Measurements from ENCODE around the gene GOT1.
A peak's percentile ranks its signal among the peaks of the same experiment; 100 is the strongest.

GOT1 gene

DNA sequence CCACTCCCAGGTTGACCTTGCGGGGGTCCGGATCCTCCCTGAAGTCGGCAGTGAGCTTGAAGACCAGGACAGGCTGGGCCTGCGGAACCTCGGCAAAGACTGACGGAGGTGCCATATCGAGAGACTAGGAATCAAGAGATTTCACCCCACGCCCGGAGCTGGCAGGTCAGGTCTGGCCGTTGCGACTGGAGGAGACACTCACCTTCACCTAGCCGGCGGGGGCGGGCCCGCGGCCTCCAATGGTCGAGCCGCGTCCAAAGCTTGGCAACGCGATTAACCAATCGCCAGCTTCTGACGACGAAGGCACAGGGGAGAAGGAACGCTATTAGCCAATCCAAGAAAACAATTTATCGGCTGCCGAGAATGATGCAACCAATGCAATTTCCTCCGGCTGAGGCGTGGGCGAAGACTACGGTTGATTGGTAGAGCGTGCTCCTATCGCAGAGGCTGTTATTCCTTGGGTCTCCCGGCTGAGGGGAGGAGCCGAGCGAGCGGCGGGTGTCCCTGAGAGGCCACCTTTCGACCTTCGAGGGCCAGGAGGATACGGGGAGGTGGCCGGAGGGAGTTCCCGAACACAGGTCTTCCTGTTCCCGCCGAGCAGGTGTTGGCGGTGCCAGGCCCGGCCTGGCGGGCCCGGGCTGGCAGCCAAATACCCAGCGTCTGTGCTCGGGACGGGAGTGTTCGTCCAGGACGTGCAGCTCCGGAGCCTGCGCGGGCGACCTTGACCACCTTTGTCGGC is at the start of gene GOT1:
TSS of gene GOT1 (minus strand) at position 174 of the 739 bp plus-strand sequence. CDS start at position 115, 59 bp downstream.
- Histone ChIP-seq H3K9me3 (ENCODE audit: low read depth, low read length) (no peaks in the 10 kb centered on the region), H3K36me3 (ENCODE audit: insufficient read depth, low read length) (no peaks in the 10 kb centered on the region; the same call in 1 of the 2 replicates), H3K9ac (ENCODE audit: insufficient read length) (peak within 1 kb of the TSS; percentile 90), H3K4me3 (peak within 1 kb of the TSS; percentile 87), H3K27ac (peak within 1 kb of the TSS; percentile 76; the same call in 1 of the 2 replicates)
- peak; percentile 80 for DNase-seq (ENCODE audit: low read depth, low spot score)
- TF ChIP-seq POLR2AphosphoS5 (IDR thresholded peaks at IDR 0.05; ENCODE audit: borderline replicate concordance, low read depth, low read length) = peak; percentile 76
- TF ChIP-seq EZH2 (IDR thresholded peaks at IDR 0.05) = no peak

DNA sequence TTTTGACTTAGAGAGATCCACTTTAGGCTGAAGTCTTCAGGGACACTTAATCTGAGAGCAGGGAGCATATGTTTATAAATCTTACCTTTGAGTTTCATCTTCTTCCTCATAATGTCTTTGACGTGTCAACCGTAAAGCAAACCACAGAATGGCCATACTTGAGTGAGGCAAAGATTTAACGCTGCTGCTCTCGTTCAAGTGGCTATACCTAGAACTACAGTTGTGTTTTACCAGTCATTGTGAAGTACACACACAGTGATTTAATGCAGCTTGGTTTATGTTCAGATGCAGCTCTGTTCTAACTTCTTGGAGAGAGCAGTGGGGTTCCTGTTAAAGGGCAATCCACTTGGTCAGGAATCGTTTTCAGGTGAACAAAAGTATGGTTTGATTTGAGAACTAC is 39.9 kb upstream of the GOT1 start:
- Histone ChIP-seq H3K27ac (no peak overlapping the region), H3K4me3 (no peak overlapping the region), H3K9ac (ENCODE audit: insufficient read length) (no peak overlapping the region), H3K36me3 (ENCODE audit: insufficient read depth, low read length) (no peaks in the 10 kb centered on the region), H3K9me3 (ENCODE audit: low read depth, low read length) (no peaks in the 10 kb centered on the region)
- no peak for DNase-seq (ENCODE audit: low read depth, low spot score)
- TF ChIP-seq FOXP2 (optimal IDR thresholded peaks at IDR 0.05; ENCODE audit: control extremely low read depth, extremely low read length, insufficient read depth) (no peak), POLR2AphosphoS5 (IDR thresholded peaks at IDR 0.05; ENCODE audit: borderline replicate concordance, low read depth, low read length) (no peak), EZH2 (IDR thresholded peaks at IDR 0.05) (no peak)

DNA sequence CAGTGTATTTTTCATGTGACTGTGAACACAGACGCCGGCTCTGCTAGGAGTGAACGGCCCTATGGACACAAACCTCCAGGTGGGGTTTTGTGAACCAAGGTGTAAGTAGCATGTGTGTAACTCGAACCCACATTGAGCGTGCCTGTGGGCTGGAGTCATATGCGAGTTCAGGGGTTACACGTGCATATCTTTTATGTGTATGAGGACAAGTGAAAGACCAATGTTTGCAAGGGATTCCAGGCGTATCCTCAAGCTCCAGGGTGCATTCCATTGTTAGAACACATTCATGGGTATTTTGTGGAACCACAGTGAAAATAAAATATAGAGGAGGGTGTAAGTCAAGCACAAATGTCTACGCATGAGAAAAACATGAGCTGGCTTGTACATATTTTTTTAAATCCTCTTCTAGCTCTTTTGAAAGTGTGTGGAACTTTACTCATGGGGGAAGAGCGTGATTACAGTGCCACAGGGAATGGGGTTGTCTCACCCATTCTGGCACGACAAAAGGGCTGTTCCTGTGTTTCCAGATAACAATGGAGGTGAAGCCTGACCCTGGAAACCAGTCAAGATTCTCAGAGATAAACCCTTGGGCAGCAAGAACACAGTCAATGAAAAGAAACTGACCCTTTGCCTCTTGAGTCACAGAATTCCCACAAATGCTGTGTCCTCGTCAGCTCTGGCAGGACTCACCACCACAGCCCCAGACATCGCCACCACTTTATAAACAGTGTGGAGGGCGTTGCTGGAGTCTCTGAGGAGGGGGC is 37.0 kb upstream of the GOT1 start:
- no peak overlapping the region for H3K4me3 ChIP-seq
- H3K27ac ChIP-seq = 0 out of 2 replicates have a peak overlapping the region, but pooled peaks have one; percentile 19
- no peaks in the 10 kb centered on the region for H3K36me3 ChIP-seq (ENCODE audit: insufficient read depth, low read length)
- TF ChIP-seq EZH2 (IDR thresholded peaks at IDR 0.05) (no peak), POLR2AphosphoS5 (IDR thresholded peaks at IDR 0.05; ENCODE audit: borderline replicate concordance, low read depth, low read length) (no peak), FOXP2 (optimal IDR thresholded peaks at IDR 0.05; ENCODE audit: control extremely low read depth, extremely low read length, insufficient read depth) (no peak)
- no peak for DNase-seq (ENCODE audit: low read depth, low spot score)
- H3K9ac ChIP-seq (ENCODE audit: insufficient read length) = no peak overlapping the region
- no peaks in the 10 kb centered on the region for H3K9me3 ChIP-seq (ENCODE audit: low read depth, low read length)

DNA sequence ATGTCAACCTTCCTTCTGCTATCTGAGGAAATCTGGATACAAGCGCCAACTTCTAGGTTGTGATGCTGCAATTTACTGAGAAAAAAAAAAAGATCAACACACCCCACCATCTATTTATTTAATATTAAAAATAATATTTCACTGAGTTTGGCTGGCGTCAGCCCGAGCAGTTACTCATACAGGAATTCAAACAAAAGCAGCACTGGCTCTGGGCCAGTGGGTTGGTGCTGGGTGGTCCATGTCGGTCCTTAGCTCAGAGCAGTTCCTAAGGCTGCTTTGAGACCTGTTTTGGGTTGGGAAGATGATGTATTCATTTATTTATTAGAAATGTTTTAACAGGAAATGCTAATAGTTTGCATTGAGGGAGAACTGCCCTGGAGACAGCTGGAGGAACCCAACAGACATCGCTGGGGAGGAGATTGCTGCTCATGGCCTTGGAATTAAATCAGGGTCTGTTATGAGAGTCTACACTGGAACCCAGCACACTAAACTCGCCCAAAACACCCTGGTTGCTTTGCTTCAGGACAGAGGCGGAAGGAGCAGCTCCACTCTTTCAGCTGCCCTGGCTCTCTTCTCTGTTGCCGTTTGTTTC is 36.3 kb upstream of the GOT1 start:
- no peaks in the 10 kb centered on the region for H3K9me3 ChIP-seq (ENCODE audit: low read depth, low read length)
- no peak overlapping the region for H3K4me3 ChIP-seq
- H3K27ac ChIP-seq = 0 out of 2 replicates have a peak overlapping the region, but pooled peaks have one; percentile 19
- no peaks in the 10 kb centered on the region for H3K36me3 ChIP-seq (ENCODE audit: insufficient read depth, low read length)
- no peak overlapping the region for H3K9ac ChIP-seq (ENCODE audit: insufficient read length)
- TF ChIP-seq POLR2AphosphoS5 (IDR thresholded peaks at IDR 0.05; ENCODE audit: borderline replicate concordance, low read depth, low read length) (no peak), EZH2 (IDR thresholded peaks at IDR 0.05) (no peak), FOXP2 (optimal IDR thresholded peaks at IDR 0.05; ENCODE audit: control extremely low read depth, extremely low read length, insufficient read depth) (no peak)
- no peak for DNase-seq (ENCODE audit: low read depth, low spot score)

DNA sequence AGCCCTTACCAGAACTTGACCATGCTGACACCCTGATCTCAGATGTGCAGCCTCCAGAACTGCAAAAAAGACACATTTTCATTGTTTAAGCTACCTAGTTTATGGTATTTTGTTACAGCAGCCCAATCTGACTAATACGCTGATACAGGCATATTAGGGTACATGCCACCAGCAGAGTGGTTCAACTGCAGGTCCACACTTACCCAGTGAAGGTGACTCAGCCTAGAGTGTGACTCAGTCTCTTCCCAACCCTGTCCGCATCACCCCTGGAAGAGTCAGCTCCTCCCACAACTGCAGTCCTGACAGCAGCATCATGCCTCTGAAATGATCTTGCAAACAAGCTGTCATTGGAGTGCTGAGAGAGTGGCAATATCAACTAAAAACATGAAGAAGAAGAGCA is 30.8 kb upstream of the GOT1 start:
- Histone ChIP-seq H3K4me3 (no peak overlapping the region), H3K27ac (no peak overlapping the region), H3K9me3 (ENCODE audit: low read depth, low read length) (no peaks in the 10 kb centered on the region), H3K36me3 (ENCODE audit: insufficient read depth, low read length) (no peaks in the 10 kb centered on the region), H3K9ac (ENCODE audit: insufficient read length) (no peak overlapping the region)
- no peak for DNase-seq (ENCODE audit: low read depth, low spot score)
- no peak for TF ChIP-seq POLR2AphosphoS5 (IDR thresholded peaks at IDR 0.05; ENCODE audit: borderline replicate concordance, low read depth, low read length)
- TF ChIP-seq FOXP2 (optimal IDR thresholded peaks at IDR 0.05; ENCODE audit: control extremely low read depth, extremely low read length, insufficient read depth) = no peak
- no peak for TF ChIP-seq EZH2 (IDR thresholded peaks at IDR 0.05)

DNA sequence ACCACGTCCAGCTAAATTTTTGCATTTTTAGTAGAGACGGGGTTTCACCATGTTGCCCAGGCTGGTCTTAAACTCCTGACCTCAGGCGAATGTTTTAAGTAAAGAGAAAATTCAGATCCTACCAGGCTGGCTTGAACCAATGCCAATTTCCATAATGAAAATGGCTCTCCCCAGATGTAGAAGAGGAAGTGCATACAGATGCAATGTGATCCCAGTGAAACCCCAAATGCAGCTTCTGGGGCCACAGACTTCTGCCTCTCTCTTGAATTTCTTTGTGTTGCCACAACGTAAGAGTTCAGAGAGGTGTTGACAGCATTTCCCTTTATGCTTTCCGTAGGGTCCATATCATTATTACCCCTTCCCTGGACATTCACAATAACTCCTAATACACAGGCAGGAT is 29.6 kb upstream of the GOT1 start:
- no peaks in the 10 kb centered on the region for H3K36me3 ChIP-seq (ENCODE audit: insufficient read depth, low read length)
- no peak overlapping the region for H3K4me3 ChIP-seq
- no peak for DNase-seq (ENCODE audit: low read depth, low spot score)
- H3K27ac ChIP-seq = no peak overlapping the region
- H3K9me3 ChIP-seq (ENCODE audit: low read depth, low read length) = no peaks in the 10 kb centered on the region
- TF ChIP-seq EZH2 (IDR thresholded peaks at IDR 0.05) = no peak
- no peak for TF ChIP-seq FOXP2 (optimal IDR thresholded peaks at IDR 0.05; ENCODE audit: control extremely low read depth, extremely low read length, insufficient read depth)
- TF ChIP-seq POLR2AphosphoS5 (IDR thresholded peaks at IDR 0.05; ENCODE audit: borderline replicate concordance, low read depth, low read length) = no peak
- H3K9ac ChIP-seq (ENCODE audit: insufficient read length) = no peak overlapping the region

DNA sequence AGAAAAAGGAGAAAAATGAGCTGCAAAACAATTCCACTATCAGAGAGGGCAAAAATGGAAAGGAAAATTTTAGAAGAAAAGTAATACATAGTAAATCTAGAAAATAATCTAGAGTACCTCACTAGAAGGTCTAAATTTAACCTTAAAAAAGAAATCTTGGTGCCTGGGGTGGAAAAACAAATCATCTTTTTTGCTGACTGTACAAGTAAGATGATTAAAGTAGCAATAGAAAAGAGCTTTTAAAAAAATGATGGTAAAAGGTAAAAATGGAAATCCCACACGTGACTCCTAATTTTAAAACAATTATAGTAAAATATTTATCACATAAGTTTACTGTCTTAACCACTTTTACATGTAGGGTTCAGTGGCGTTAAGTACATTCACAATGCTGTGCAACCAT is 28.8 kb upstream of the GOT1 start:
- DNase-seq (ENCODE audit: low read depth, low spot score) = no peak
- TF ChIP-seq EZH2 (IDR thresholded peaks at IDR 0.05) = no peak
- no peak for TF ChIP-seq FOXP2 (optimal IDR thresholded peaks at IDR 0.05; ENCODE audit: control extremely low read depth, extremely low read length, insufficient read depth)
- no peak for TF ChIP-seq POLR2AphosphoS5 (IDR thresholded peaks at IDR 0.05; ENCODE audit: borderline replicate concordance, low read depth, low read length)
- no peak overlapping the region for H3K4me3 ChIP-seq

DNA sequence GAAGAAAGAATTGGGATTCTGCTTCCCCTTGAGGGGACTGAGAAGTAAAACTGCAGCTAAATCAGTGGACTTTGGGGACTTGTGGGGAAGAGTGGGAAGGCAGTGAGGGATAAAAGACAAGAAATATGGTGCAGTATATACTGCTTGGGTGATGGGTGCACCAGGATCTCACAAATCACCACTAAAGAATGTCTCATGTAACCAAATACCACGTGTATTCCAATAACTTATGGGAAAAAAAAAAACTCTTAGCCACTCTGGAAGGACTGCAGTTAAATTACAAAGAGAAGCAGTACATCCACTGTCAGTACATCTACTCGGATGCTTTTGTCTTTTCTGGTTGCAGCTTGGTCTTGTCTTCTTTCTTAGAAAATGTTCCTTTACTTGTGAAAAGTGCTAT is 27.4 kb upstream of the GOT1 start:
- no peaks in the 10 kb centered on the region for H3K36me3 ChIP-seq (ENCODE audit: insufficient read depth, low read length)
- H3K27ac ChIP-seq = peak overlapping the region; percentile 84
- TF ChIP-seq EZH2 (IDR thresholded peaks at IDR 0.05) (no peak), FOXP2 (optimal IDR thresholded peaks at IDR 0.05; ENCODE audit: control extremely low read depth, extremely low read length, insufficient read depth) (no peak), POLR2AphosphoS5 (IDR thresholded peaks at IDR 0.05; ENCODE audit: borderline replicate concordance, low read depth, low read length) (no peak)
- H3K4me3 ChIP-seq = no peak overlapping the region
- H3K9me3 ChIP-seq (ENCODE audit: low read depth, low read length) = no peaks in the 10 kb centered on the region
- no peak overlapping the region for H3K9ac ChIP-seq (ENCODE audit: insufficient read length)
- DNase-seq (ENCODE audit: low read depth, low spot score) = no peak

More for the DNA sequence above, 28.8 kb upstream of the GOT1 start:
- Histone ChIP-seq H3K36me3 (ENCODE audit: insufficient read depth, low read length) (no peaks in the 10 kb centered on the region), H3K9ac (ENCODE audit: insufficient read length) (no peak overlapping the region), H3K9me3 (ENCODE audit: low read depth, low read length) (no peaks in the 10 kb centered on the region), H3K27ac (no peak overlapping the region)

Data from SK-N-MC (cell line).